ENCODE results near the gene SBK3. TPM values are rescaled to one million over a fixed set of nuclear protein-coding genes. Genes with fewer than 3 reads are reported as not detected.

The SBK3 gene
- polyA plus RNA-seq, 1 of the 3 experiments (the other 2 are of a cell fraction) = 0.03 TPM

- TF ChIP-seq TCF12 (IDR thresholded peaks at IDR 0.05) = no peak
These were observed 14.3 kb downstream of the SBK3 start (continued) for GRCh38 chr19:55530996-55531395.

- no peak for DNase-seq
- no peak overlapping the region for H3K4me2 ChIP-seq
- H3F3A ChIP-seq (replicated peaks; ENCODE audit: insufficient read depth) = no peaks in the 10 kb centered on the region
- H3K4me1 ChIP-seq (ENCODE audit: control insufficient read depth in 1 of 2, insufficient read depth in 2 of 2, low read depth in 1 of 2, low read length in 1 of 2) = peaks cover 0 to 31% of the 10 kb centered on the region in 2 experiments; a peak in 1 of 4 replicates
- no peak overlapping the region for H3K27ac ChIP-seq (ENCODE audit: low read depth in 2 of 2, low read length in 1 of 2)
- no peaks in the 10 kb centered on the region for H3K36me3 ChIP-seq (replicated peaks in 1 of 2; ENCODE audit: control insufficient read depth in 1 of 2, insufficient read depth in 2 of 2, low read length in 1 of 2)
- H3K27me3 ChIP-seq (ENCODE audit: insufficient read depth) = no peaks in the 10 kb centered on the region
- no peak overlapping the region for H2AFZ ChIP-seq (ENCODE audit: low read depth)
- H3K9me2 ChIP-seq = no peaks in the 10 kb centered on the region
- no peak overlapping the region for H3K9ac ChIP-seq
- TF ChIP-seq EZH2phosphoT487 (IDR thresholded peaks at IDR 0.05; ENCODE audit: borderline replicate concordance, low read depth) (no peak), GATA2 (CRISPR knock-in tag; IDR thresholded peaks at IDR 0.05) (no peak), SMC3 (IDR thresholded peaks at IDR 0.05; ENCODE audit: low read depth, low read length) (no peak), MEF2A (IDR thresholded peaks at IDR 0.05; ENCODE audit: borderline replicate concordance, low read depth) (no peak), RAD21 (IDR thresholded peaks at IDR 0.05; ENCODE audit: low read length) (no peak), POLR2AphosphoS5 (IDR thresholded peaks at IDR 0.05; ENCODE audit: low read depth, low read length) (no peak), CTCF (IDR thresholded peaks at IDR 0.05) (no peak), NFIC (IDR thresholded peaks at IDR 0.05; ENCODE audit: borderline replicate concordance) (no peak), TAF1 (IDR thresholded peaks at IDR 0.05; ENCODE audit: borderline replicate concordance, low read depth, low read length) (no peak), MXI1 (IDR thresholded peaks at IDR 0.05; ENCODE audit: low read depth, low read length) (no peak)
- ChIA-PET CTCF (interaction anchor here (1.0 kb wide), 1 partner anchor 18 kb away, joined by 3 read pairs; no protein-coding TSS in a partner anchor), POLR2A (no interaction called here)
- H3K4me3 ChIP-seq (ENCODE audit: low read depth in 2 of 2, low read length in 1 of 2) = no peak overlapping the region
- WGBS (ENCODE audit: low lambda C conversion rate) = 94% methylated on average over 28 of the region's 56 CpGs
- H3K79me2 ChIP-seq (ENCODE audit: insufficient read depth) = no peaks in the 10 kb centered on the region
- H3K9me3 ChIP-seq = no peaks in the 10 kb centered on the region
- no peaks in the 10 kb centered on the region for H4K20me1 ChIP-seq (ENCODE audit: insufficient read depth)
These were observed 15.6 kb downstream of the SBK3 start for GRCh38 chr19:55529636-55530234.

GRCh38 chr19:55528030-55528803 lies 17.1 kb downstream of the SBK3 start:
- peaks cover 0 to 31% of the 10 kb centered on the region in 2 experiments; a peak in 1 of 4 replicates for H3K4me1 ChIP-seq (ENCODE audit: control insufficient read depth in 1 of 2, insufficient read depth in 2 of 2, low read depth in 1 of 2, low read length in 1 of 2)
- no peaks in the 10 kb centered on the region for H4K20me1 ChIP-seq (ENCODE audit: insufficient read depth)
- H3F3A ChIP-seq (replicated peaks; ENCODE audit: insufficient read depth) = no peaks in the 10 kb centered on the region
- H3K79me2 ChIP-seq (ENCODE audit: insufficient read depth) = no peaks in the 10 kb centered on the region
- H3K4me2 ChIP-seq = 0 out of 2 replicates have a peak overlapping the region, but pooled peaks have one; percentile 11
- H3K4me3 ChIP-seq (ENCODE audit: low read depth in 2 of 2, low read length in 1 of 2) = no peak overlapping the region
- ChIA-PET CTCF (interaction anchor here (0.6 to 1.2 kb wide), 4 partner anchors 14 to 46 kb away, joined by 3 to 5 read pairs (median 3); no protein-coding TSS in a partner anchor), POLR2A (no interaction called here)
- peak; percentile 90 for DNase-seq
- WGBS (ENCODE audit: low lambda C conversion rate) = 21% methylated on average over 15 of the region's 15 CpGs
- no peaks in the 10 kb centered on the region for H3K36me3 ChIP-seq (replicated peaks in 1 of 2; ENCODE audit: control insufficient read depth in 1 of 2, insufficient read depth in 2 of 2, low read length in 1 of 2)
- H3K27me3 ChIP-seq (ENCODE audit: insufficient read depth) = no peaks in the 10 kb centered on the region
- no peaks in the 10 kb centered on the region for H3K9me3 ChIP-seq
- H3K9ac ChIP-seq = no peak overlapping the region
- no peak overlapping the region; the same call in 1 of the 2 replicates for H2AFZ ChIP-seq (ENCODE audit: low read depth)
- H3K27ac ChIP-seq (ENCODE audit: low read depth in 2 of 2, low read length in 1 of 2) = peak overlapping the region in 1 of 2 experiments; percentile 76; a peak in 2 of 4 replicates
- H3K9me2 ChIP-seq = no peaks in the 10 kb centered on the region
- no peak for TF ChIP-seq MEF2A (IDR thresholded peaks at IDR 0.05; ENCODE audit: borderline replicate concordance, low read depth)
- TF ChIP-seq NFIC (IDR thresholded peaks at IDR 0.05; ENCODE audit: borderline replicate concordance) = no peak
- no peak for TF ChIP-seq MAX (IDR thresholded peaks at IDR 0.05; ENCODE audit: low read depth)
- TF ChIP-seq PBX3 (IDR thresholded peaks at IDR 0.05) = no peak
- no peak for TF ChIP-seq TEAD4 (IDR thresholded peaks at IDR 0.05; ENCODE audit: borderline replicate concordance, insufficient read depth)
- no peak for TF ChIP-seq YY1 (IDR thresholded peaks at IDR 0.05; ENCODE audit: low read depth)
- no peak for TF ChIP-seq EZH2phosphoT487 (IDR thresholded peaks at IDR 0.05; ENCODE audit: borderline replicate concordance, low read depth)
- TF ChIP-seq RXRA (IDR thresholded peaks at IDR 0.05; ENCODE audit: borderline replicate concordance, low read depth) = no peak
- TF ChIP-seq RAD21 (IDR thresholded peaks at IDR 0.05; ENCODE audit: low read length) = peak; percentile 29; the same call in 1 of the 2 replicates
- TF ChIP-seq TAF1 (IDR thresholded peaks at IDR 0.05; ENCODE audit: borderline replicate concordance, low read depth, low read length) = no peak
- TF ChIP-seq USF2 (IDR thresholded peaks at IDR 0.05; ENCODE audit: borderline replicate concordance, low read depth, low read length) = no peak
- peak; percentile 47 for TF ChIP-seq CHD2 (IDR thresholded peaks at IDR 0.05; ENCODE audit: low read length, partially characterized antibody)
